ENCODE measurements around the gene ESYT3. TPM values are rescaled to one million over a fixed set of nuclear protein-coding genes. Genes with fewer than 3 reads are reported as not detected.

ESYT3 gene
- total and polyA plus RNA-seq, 2 donors (not counting 1 experiment from before 2014, with no cell fraction given): 0.17 TPM; not detected in 1

GRCh38 chr3:138405001-138405400 lies 29.4 kb upstream of the ESYT3 start:
- Histone ChIP-seq H3K79me2 (ENCODE audit: control insufficient read depth, insufficient read depth, low read length) (no peaks in the 10 kb centered on the region), H3K4me3 (replicated peaks in 1 of 4; ENCODE audit: control extremely low read depth in 1 of 4, insufficient read depth in 1 of 4, low read depth in 3 of 4, low read length in 4 of 4) (no peak overlapping the region), H3K27ac (ENCODE audit: insufficient read depth, low read length) (no peak overlapping the region), H2AFZ (ENCODE audit: low read length) (no peak overlapping the region), H3K9ac (ENCODE audit: insufficient read depth, low read length) (no peak overlapping the region), H3K9me3 (ENCODE audit: control insufficient read depth, insufficient read depth, low read depth, low read length) (no peaks in the 10 kb centered on the region), H3K27me3 (ENCODE audit: control insufficient read depth, insufficient read depth, low read length) (no peaks in the 10 kb centered on the region), H3K4me1 (ENCODE audit: control insufficient read depth, extremely low read depth, insufficient read depth, low read length) (no peaks in the 10 kb centered on the region), H3K36me3 (ENCODE audit: control insufficient read depth, insufficient read depth, low read length) (no peaks in the 10 kb centered on the region), H3K4me2 (ENCODE audit: extremely low read depth, insufficient read depth, low read length) (no peak overlapping the region), H4K20me1 (ENCODE audit: control insufficient read depth, extremely low read depth, insufficient read depth, low read length) (no peaks in the 10 kb centered on the region)
- no peak for TF ChIP-seq CTCF (conservative IDR thresholded peaks at IDR 0.05 in 1 of 2, IDR thresholded peaks at IDR 0.05 in 1 of 2; ENCODE audit: low read depth in 1 of 2, low read length in 2 of 2)
- no peak for TF ChIP-seq EZH2 (IDR thresholded peaks at IDR 0.05; ENCODE audit: low read length, missing control alignments)
- DNase-seq (ENCODE audit: low read depth in 2 of 2): no peak

GRCh38 chr3:138405486-138405885 lies 28.9 kb upstream of the ESYT3 start:
- TF ChIP-seq EZH2 (IDR thresholded peaks at IDR 0.05; ENCODE audit: low read length, missing control alignments) (no peak), CTCF (conservative IDR thresholded peaks at IDR 0.05 in 1 of 2, IDR thresholded peaks at IDR 0.05 in 1 of 2; ENCODE audit: low read depth in 1 of 2, low read length in 2 of 2) (no peak)
- H2AFZ ChIP-seq (ENCODE audit: low read length): no peak overlapping the region
- no peaks in the 10 kb centered on the region for H4K20me1 ChIP-seq (ENCODE audit: control insufficient read depth, extremely low read depth, insufficient read depth, low read length)
- no peaks in the 10 kb centered on the region for H3K79me2 ChIP-seq (ENCODE audit: control insufficient read depth, insufficient read depth, low read length)
- H3K9me3 ChIP-seq (ENCODE audit: control insufficient read depth, insufficient read depth, low read depth, low read length): no peaks in the 10 kb centered on the region
- no peak overlapping the region for H3K4me2 ChIP-seq (ENCODE audit: extremely low read depth, insufficient read depth, low read length)
- no peak overlapping the region for H3K27ac ChIP-seq (ENCODE audit: insufficient read depth, low read length)
- no peak overlapping the region for H3K9ac ChIP-seq (ENCODE audit: insufficient read depth, low read length)
- no peaks in the 10 kb centered on the region for H3K36me3 ChIP-seq (ENCODE audit: control insufficient read depth, insufficient read depth, low read length)
- no peak overlapping the region for H3K4me3 ChIP-seq (replicated peaks in 1 of 4; ENCODE audit: control extremely low read depth in 1 of 4, insufficient read depth in 1 of 4, low read depth in 3 of 4, low read length in 4 of 4)
- no peak for DNase-seq (ENCODE audit: low read depth in 2 of 2)
- H3K27me3 ChIP-seq (ENCODE audit: control insufficient read depth, insufficient read depth, low read length): no peaks in the 10 kb centered on the region
- no peaks in the 10 kb centered on the region for H3K4me1 ChIP-seq (ENCODE audit: control insufficient read depth, extremely low read depth, insufficient read depth, low read length)

GRCh38 chr3:138406606-138407005 lies 27.8 kb upstream of the ESYT3 start:
- no peak for DNase-seq (ENCODE audit: low read depth in 2 of 2)
- no peaks in the 10 kb centered on the region for H3K27me3 ChIP-seq (ENCODE audit: control insufficient read depth, insufficient read depth, low read length)
- no peak overlapping the region for H2AFZ ChIP-seq (ENCODE audit: low read length)
- H3K9ac ChIP-seq (ENCODE audit: insufficient read depth, low read length): no peak overlapping the region
- no peaks in the 10 kb centered on the region for H3K9me3 ChIP-seq (ENCODE audit: control insufficient read depth, insufficient read depth, low read depth, low read length)
- no peaks in the 10 kb centered on the region for H3K79me2 ChIP-seq (ENCODE audit: control insufficient read depth, insufficient read depth, low read length)
- no peaks in the 10 kb centered on the region for H3K4me1 ChIP-seq (ENCODE audit: control insufficient read depth, extremely low read depth, insufficient read depth, low read length)
- no peaks in the 10 kb centered on the region for H4K20me1 ChIP-seq (ENCODE audit: control insufficient read depth, extremely low read depth, insufficient read depth, low read length)
- no peak for TF ChIP-seq CTCF (conservative IDR thresholded peaks at IDR 0.05 in 1 of 2, IDR thresholded peaks at IDR 0.05 in 1 of 2; ENCODE audit: low read depth in 1 of 2, low read length in 2 of 2)
- H3K4me3 ChIP-seq (replicated peaks in 1 of 4; ENCODE audit: control extremely low read depth in 1 of 4, insufficient read depth in 1 of 4, low read depth in 3 of 4, low read length in 4 of 4): no peak overlapping the region
- H3K4me2 ChIP-seq (ENCODE audit: extremely low read depth, insufficient read depth, low read length): no peak overlapping the region
- H3K27ac ChIP-seq (ENCODE audit: insufficient read depth, low read length): no peak overlapping the region
- no peaks in the 10 kb centered on the region for H3K36me3 ChIP-seq (ENCODE audit: control insufficient read depth, insufficient read depth, low read length)

Data from fibroblast of lung (primary cell).